DMS79 treated with DMSO at 0.1 percent for 48 hours (cell line): ENCODE results near the gene STOX1.
"Not testable (repeated sequence)": the region's sequence is repeated elsewhere in the genome, so short reads cannot be mapped to it uniquely, and the experiment has no call there.

ENCODE experiments used
- DNase-seq: peaks from one replicate; lab custom pipeline; 2025; lab: John Stamatoyannopoulos, UW

STOX1 gene, protein sequence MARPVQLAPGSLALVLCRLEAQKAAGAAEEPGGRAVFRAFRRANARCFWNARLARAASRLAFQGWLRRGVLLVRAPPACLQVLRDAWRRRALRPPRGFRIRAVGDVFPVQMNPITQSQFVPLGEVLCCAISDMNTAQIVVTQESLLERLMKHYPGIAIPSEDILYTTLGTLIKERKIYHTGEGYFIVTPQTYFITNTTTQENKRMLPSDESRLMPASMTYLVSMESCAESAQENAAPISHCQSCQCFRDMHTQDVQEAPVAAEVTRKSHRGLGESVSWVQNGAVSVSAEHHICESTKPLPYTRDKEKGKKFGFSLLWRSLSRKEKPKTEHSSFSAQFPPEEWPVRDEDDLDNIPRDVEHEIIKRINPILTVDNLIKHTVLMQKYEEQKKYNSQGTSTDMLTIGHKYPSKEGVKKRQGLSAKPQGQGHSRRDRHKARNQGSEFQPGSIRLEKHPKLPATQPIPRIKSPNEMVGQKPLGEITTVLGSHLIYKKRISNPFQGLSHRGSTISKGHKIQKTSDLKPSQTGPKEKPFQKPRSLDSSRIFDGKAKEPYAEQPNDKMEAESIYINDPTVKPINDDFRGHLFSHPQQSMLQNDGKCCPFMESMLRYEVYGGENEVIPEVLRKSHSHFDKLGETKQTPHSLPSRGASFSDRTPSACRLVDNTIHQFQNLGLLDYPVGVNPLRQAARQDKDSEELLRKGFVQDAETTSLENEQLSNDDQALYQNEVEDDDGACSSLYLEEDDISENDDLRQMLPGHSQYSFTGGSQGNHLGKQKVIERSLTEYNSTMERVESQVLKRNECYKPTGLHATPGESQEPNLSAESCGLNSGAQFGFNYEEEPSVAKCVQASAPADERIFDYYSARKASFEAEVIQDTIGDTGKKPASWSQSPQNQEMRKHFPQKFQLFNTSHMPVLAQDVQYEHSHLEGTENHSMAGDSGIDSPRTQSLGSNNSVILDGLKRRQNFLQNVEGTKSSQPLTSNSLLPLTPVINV

DNA sequence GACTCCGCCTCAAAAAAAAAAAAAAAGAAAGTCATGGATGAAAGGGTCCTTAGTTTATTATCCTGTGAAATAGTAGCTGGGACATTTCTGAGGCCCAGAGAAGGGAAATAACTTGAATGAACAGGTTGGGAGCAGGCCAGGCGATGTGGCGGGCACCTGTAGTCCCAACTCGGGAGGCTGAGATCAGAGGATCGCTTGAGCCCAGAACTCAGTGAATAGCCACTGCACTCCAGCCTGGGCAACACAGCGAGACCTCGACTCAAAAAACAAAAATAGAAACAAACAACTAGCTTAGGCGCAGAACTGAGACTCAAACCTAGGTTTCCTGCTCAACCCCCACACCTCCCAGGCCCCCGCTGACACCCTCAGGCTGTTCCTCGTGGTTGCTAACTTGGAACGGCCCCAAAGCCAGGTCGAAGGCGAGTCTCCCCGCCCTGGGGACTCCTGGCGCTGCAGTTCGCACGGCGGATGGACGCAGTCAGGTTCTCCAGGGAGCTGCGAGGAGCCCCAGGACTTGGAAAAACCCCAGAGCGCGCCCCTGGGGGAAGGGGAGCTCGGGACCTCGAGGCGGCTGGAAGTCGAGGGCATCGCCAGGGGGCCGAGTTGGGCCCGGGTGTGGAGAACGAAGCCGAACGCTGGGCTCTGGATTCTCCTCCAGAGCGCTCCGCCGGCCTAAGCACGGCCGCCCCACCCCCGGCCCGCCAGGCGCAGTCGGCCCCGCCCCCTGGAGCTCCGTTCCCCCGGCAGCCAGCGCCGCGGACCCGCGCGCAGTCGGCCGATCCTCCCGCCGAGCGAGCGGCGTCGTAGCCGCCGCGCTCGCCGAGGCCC, at the start of gene STOX1:
TSS of gene STOX1 (plus strand) at position 768 of the 828 bp plus-strand sequence. CDS start 93 bp downstream, outside the sequence.
- DNase-seq = peak; percentile 65

DNA sequence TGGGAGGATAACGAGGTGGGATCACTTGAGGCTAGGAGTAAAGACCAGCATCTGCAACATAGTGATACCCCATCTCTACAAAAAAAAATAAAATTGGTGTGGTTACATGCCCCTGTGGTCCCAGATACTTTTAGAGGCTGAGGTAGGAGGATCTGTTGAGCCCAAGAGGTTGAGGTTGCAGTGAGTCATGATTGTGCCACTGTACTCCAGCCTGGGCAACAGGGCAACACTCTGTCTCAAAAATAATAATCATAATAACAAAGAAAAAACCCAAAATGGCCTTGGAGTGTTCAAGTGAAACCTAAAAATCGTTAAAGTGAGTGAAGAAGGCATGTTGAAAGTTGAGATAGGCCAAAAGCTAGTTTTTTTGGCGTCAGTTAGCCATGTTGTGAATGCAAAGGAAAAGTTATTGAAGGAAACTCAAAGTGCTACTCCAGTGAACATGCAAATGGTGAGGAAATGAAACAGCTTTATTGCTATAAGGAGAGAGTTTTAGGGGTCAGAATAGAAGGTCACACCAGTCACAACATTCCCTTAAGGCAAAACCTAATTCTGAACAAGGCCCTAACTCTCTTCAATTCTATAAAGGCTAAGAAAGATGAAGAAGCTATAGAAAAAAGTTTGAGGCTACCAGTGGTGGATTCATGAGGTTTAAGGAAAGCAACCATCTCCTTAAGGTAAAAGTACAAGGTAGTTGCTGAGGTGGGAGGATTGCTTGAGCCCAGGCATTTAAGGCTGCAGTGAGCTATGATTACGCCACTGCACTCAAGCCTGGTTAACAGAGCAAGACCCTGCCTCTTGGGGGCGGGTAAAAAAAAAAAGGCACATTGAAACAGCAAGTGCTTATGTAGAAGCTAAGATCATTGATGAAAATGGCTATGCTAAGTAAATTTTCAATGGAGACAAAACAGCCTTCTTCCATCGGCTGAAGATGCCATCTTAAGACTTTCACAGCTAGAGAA, 45.4 kb upstream of the STOX1 start:
- DNase-seq = no peak

DNA sequence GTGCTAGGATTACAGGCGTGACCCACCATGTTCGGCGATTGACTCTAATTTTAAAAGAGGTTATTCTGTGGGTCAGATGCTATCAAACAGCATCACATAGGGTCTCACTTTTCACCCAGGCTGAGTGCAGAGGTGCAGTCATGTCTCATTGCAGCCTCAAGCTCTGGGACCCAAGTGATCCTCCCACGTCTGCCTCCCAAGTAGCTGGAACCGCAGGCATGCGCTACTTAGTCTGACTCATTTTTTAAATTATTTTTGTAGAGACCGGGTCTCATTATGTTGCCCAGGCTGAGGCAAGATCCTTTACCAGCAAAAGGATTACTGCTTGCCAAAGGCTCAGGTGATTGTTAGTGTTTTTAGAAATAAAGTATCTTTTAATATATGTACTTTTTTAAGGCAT, 42.9 kb upstream of the STOX1 start:
- no peak for DNase-seq

DNA sequence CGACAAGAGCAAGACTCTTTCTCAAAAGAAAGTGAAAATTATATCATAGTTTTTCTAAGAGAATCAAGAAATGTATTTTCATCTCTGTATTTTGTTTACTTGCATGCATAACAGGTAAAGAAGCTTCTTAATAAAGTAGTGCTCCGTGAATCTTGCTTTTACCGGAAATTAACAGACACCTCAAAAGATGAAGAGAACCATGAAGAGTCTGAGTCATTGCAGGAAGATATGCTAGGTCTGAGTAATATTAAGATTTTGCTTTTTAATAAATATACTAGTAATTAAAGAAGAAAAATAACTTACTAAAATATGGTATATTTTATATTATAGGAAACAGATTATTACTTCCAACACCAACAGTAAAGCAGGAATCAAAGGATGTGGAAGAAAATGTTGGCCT, 39.5 kb upstream of the STOX1 start:
- DNase-seq = no peak

DNA sequence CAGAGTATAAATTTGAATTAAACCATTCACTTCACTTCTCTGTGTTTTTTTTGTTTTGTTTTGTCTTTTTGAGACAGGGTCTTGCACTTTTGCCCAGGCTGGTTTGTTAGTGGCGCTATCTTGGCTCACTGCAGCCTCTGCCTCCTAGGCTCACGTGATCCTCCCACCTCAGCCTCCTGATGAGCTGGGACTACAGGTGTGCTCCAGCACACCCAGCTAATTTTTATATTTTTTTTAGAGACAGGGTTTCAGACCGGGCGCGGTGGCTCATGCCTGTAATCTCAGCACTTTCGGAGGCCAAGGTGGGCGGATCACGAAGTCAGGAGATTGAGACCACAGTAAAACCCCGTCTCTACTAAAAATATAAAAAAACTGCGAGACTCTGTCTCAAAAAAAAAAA, 36.9 kb upstream of the STOX1 start:
- no peak for DNase-seq

DNA sequence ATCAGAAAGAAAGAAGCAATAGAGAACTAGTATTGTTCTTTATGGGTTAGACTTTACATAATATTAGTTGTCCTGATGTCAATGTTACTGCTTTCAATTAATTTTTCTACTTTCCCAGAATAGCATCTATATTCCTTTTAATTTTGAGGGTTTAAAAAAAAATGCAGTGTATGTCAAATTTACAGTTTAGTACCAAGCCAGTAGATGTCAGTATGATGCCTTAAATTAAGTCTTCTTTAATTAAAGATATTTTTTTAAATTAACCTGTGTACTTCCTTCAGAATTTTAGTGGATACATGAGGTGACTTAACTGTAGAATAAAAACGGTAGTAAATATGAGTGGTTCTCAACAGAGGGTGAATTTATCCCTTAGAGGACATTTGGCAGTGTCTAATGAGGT, 35.2 kb upstream of the STOX1 start:
- DNase-seq = no peak

DNA sequence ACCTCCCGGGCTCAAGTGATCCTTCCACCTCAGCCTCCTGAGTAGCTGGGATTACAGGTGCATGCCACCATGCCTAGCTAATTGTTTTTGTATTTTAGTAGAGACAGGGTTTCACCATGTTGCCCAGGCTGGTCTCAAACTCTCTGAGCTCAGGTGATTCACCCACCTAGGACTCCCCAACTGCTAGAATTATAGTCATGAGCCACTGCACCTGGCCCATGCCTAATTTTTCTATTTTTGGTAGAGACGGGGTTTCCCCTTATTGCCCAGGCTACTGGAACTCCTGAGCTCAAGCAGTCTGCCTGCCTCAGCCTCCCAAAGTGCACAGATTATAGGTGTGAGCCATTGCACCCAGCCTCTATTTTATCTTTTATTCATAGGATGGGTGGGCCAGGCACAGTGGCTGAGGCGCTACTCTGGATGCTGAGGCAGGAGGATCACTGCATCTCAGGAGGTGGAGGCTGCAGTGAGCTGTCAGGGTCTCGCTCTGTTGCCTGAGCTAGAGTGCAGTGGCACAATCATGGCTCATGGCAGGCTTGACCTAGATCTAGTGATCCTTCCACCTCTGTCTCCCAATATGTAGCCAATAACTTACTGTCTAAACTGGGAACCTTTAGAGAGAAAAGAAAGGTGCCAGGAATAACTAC, 31.3 kb upstream of the STOX1 start:
- no peak for DNase-seq

DNA sequence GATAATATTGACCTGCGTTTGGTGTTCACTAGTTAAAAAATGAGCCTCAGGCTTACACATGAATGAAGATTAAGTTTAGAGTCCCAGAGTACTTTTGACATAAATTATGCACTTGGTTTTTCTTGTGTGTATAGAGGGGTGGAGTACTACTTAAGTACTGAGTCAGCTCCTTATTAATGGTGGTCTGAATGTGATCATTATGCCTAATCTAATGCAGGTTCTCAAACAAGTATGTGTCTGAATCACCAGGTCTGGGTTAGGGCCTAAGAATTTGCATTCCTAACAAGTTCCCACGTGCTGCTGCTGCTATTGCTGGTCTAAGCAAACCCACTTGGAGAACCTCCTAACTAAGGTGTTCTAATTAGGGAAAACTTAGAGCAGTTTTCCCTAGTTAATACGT, 30.7 kb upstream of the STOX1 start:
- no peak for DNase-seq

DNA sequence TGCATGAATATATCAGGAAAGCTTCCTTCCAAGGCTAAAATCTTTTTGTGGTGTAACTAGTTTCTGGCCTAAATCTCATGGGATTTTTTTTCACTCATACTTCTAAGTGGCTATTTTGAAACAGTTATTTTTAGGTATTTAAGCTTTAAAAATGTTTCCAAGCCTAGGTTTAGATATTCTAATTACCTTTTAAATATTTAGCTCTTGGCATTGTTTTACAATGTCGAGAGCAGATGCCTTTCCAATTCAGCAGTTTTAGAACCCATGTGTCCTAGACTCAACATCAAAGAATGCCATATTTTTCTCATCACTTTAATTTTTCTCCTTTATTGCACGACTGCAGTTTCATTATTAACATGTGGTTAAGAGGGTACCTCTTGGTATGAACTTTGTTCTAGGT, 27.1 kb upstream of the STOX1 start:
- no peak for DNase-seq

DNA sequence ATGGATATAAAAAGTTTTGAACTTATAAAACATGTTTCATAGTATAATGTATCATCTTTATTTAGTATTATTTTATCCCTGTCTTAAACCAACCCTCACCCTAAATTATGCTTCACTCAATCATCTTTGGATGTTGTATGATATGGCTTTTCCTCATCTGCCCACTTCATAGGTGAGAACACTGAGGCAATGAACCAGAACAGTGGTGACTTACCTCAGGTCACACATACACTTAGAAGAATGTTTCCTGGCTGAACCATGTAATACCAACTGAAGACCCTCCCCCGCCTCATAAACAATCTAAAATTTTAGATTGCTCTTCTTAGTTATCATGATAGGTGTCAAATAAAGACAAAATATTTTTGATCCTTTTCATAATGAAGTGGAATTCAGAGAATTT, 22.6 kb upstream of the STOX1 start:
- no peak for DNase-seq

DNA sequence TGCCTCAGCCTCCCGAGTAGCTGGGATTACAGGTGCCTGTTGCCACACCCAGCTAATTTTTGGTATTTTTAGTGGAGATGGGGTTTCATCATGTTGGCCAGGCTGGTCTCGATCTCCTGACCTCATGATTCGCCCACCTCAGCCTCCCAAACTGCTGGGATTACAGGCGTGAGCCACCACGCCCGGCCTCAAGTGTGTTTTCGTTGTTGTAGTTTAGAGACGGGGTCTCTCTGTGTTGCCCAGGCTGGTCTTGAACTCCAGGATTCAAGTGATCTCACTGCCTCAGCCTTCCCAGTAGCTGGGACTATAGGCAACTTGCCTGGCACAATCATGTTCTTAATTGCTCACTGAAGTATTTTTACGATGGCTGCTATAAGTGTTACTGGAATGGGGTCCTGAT, 16.5 kb upstream of the STOX1 start:
- not testable (repeated sequence) for DNase-seq

DNA sequence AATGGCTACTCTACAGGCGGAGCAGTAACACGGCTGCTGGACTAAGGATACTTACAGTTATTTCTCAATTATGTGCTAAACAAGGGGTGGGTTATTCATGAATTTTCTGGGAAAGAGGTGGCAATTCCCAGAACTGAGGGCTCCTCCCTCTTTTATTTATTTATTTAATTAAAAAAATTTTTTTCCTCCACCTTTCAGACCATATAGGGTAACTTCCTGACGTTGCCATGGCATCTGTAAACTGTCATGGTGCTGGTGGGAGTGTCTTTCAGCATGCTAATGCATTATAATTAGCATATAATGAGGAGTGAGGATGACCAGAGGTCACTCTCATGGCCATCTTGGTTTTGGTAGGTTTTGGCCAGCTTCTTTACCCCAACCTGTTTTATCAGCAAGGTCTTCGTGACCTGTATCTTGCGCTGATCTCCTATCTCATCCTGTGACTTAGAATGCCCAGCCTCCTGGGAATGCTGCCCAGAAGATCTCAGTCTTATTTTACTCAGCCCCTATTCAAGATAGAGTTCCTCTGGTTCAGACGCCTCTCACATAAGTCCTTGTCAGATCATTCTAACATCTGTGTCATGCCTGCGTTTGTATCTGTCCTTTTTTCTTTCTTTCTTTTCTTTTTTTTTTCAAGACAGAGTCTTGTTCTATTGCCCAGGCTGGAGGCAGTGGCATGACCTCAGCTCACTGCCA, 15.9 kb upstream of the STOX1 start:
- DNase-seq = no peak

DNA sequence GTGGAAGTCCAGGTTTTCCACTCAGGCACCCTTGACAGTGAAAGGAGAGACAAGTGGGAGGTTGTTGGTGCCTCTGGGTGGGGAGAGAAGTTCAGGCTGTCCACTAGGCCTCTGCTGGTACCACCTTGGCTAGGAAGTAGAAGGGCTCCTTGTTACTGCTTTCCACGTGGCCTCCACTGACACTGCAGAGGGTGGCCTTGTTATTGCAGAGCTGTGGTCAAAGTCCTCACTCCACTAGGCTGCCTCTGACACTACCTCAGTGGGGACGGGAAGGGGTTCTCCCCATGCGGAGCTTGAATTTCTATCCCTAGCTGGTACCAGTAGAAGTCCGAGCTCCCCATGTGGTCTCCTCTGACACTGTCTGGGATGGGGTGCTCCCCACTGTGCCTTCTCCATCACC, 14.9 kb upstream of the STOX1 start:
- no peak for DNase-seq

DNA sequence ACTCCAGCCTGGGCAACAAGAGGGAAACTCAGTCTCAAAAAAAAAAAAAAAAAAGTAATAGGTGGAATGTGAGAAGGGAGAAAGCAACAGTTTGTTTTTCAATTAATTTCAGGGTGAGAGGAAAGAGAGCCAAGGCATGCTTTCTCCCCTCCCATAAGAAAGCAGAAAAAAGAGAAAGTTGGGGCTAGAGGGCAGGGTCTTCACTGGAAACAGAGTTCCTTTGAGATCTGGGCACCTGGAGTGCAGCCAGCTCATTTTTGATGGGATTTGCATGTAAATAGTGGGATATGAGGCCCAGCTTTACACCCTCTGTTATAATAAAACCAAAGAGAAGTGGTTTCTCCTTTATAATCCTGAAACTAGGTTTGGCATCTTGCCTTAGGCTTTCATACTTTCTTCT, 13.8 kb upstream of the STOX1 start:
- DNase-seq = no peak

DNA sequence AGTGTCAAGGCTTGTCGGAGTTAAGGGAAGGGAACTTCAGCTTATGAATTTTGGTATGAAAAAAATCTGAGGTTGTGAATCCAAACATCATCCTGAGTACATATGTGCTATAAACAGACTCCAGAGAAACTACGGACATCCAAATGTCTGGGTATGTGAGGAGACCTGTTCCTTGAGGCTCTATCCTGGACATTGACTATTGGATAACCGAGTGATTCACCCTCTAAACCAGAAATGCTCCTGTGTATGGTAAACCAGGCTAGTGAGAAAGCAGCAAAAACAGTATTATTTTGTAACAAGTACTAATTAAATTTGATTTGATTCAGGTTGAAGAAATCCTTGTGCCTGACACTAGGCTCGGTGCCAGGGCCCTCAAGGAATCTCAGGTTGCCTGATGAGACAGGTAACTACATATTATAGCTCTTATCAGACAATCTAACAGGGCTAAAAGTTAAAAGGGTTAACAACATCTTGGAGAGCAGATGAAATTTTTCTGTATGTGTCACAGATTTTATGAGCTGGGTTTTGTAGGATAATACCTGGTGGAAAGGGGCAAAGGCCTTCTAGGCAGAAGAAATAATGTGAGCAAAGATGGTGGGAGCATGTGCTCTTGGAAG, 10.4 kb upstream of the STOX1 start:
- DNase-seq = no peak

DNA sequence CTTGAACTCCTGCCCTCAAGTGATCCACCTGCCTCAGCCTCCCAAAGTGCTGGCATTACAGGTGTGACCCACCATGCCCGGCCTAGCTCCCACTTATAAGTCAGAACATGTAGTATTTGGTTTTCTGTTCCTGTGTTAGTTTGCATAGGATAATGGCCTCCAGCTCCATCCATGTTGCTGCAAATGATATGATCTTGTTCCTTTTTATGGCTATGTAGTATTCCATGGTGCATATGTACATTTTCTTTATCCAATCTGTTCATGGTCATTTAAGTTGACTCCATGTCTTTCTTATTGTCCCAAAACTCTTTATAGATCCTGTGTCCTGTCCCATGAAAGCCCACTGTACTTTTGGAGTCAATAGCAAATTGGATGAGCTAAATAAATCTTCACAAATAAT, 7.0 kb upstream of the STOX1 start:
- DNase-seq = not testable (repeated sequence)

DNA sequence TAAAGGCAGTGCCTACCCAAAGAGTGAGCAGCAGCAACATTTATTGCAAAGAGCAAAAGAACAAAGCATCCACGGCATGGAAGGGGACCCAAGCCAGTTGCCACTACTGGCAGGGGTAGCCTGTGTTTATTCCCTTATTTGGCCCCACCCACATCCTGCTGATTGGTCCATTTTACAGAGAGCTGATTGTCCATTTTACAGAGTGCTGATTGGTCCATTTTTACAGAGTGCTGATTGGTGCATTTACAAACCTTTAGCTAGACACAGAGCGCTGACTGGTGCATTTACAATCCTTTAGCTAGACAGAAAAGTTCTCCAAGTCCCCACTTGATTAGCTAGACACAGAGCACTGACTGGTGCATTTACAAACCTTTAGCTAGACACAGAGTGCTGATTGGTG, 4.7 kb upstream of the STOX1 start:
- DNase-seq = not testable (repeated sequence)

DNA sequence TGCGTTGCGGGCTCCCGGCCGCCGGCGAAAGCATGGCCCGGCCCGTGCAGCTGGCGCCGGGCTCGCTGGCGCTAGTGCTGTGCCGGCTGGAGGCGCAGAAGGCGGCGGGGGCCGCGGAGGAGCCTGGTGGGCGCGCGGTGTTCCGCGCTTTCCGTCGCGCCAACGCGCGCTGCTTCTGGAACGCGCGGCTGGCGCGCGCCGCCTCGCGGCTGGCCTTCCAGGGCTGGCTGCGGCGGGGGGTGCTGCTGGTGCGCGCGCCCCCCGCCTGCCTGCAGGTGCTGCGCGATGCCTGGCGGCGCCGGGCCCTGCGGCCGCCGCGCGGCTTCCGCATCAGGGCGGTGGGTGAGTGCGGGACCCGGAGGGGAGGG, 245 bp downstream of the STOX1 start:
- not testable (repeated sequence) for DNase-seq

DNA sequence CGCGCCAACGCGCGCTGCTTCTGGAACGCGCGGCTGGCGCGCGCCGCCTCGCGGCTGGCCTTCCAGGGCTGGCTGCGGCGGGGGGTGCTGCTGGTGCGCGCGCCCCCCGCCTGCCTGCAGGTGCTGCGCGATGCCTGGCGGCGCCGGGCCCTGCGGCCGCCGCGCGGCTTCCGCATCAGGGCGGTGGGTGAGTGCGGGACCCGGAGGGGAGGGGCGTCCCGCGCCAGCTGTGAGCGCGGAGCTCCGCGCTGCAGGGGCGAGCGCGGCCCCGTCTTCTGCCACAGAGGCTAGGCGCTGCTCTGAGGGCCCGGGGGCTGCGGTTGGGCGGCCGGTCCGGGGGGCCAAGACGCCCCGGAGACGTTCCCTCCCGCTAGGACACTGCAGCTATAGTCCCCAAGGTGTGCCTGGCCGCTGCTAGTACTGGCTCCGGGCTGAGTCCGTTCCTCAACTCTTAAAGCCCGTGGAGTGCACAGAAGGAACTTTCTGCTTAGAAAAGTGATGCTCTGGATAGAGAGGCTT, 811 bp downstream of the STOX1 start:
- DNase-seq = not testable (repeated sequence)
